ENCODE data around the gene MALL.
"Not testable (repeated sequence)": the region's sequence is repeated elsewhere in the genome, so short reads cannot be mapped to it uniquely, and the experiment has no call there.

The MALL gene

DNA sequence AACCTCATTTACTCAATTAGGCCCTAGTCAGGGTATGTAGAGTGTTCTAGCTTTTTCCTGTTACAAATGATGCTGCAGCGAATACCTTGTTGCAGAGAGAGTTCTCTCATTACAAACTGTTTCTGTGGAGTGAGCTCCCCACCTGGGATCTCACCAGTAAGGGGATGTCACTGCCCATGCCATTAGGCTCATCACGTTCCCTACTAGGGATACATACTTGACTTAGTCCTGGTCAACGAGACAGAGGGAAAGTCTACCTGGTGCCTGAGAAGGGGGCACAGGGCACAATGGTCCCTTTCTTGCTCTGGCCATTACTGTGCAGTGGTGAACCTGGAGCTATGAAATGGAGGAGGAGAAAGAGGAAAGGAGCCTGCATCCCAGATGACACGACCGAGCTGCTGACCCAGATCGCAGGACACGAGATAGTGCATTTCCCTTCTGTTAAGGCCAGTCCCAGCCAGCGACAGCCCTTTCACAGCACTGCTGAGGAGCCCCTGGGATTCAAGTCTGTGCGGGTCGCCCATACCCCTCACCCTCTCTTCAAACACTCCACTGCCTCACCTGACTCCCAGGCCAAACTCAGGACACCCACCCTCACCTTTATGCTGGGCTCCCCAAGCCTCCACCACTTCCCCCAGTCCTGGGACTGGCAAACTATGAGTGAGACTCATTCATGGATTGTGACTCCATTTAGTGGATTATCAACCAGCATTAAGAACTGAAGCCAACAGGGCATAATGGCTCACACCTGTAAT lies 16.0 kb downstream of the MALL start:
- H2AFZ ChIP-seq (ENCODE audit: low read depth, low read length) = no peak overlapping the region
- no peak overlapping the region for H3K4me3 ChIP-seq (ENCODE audit: low read length)
- H3K4me1 ChIP-seq (ENCODE audit: insufficient read depth, low read length) = no peaks in the 10 kb centered on the region
- H3K36me3 ChIP-seq (ENCODE audit: insufficient read depth, low read length) = no peaks in the 10 kb centered on the region
- no peaks in the 10 kb centered on the region for H3K9me3 ChIP-seq (ENCODE audit: low read length)
- no peaks in the 10 kb centered on the region for H3K27me3 ChIP-seq (ENCODE audit: insufficient read depth, low read length)

DNA sequence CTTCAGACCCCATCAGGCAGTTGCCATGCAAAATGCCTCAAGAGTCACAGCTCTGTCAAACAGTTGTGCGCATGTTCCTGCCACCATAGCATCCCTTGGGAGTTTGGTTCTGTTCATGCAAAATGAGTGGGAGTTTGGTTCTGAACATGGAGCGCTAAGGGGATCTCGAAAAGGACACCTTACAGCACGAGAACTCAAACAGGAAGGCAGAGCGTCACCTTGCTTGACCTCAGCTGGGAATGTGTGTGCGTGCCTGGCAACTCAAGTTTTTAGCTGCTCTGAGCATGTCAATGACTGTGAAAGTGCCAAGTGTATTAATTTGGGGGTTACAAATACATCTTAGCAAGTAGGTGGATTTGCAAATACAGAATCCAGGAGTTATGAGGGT lies 16.6 kb downstream of the MALL start:
- H3K9me3 ChIP-seq (ENCODE audit: low read length) = no peaks in the 10 kb centered on the region
- no peaks in the 10 kb centered on the region for H3K27me3 ChIP-seq (ENCODE audit: insufficient read depth, low read length)
- no peaks in the 10 kb centered on the region for H3K36me3 ChIP-seq (ENCODE audit: insufficient read depth, low read length)
- H3K4me1 ChIP-seq (ENCODE audit: insufficient read depth, low read length) = no peaks in the 10 kb centered on the region
- H3K4me3 ChIP-seq (ENCODE audit: low read length) = no peak overlapping the region
- H2AFZ ChIP-seq (ENCODE audit: low read depth, low read length) = no peak overlapping the region

DNA sequence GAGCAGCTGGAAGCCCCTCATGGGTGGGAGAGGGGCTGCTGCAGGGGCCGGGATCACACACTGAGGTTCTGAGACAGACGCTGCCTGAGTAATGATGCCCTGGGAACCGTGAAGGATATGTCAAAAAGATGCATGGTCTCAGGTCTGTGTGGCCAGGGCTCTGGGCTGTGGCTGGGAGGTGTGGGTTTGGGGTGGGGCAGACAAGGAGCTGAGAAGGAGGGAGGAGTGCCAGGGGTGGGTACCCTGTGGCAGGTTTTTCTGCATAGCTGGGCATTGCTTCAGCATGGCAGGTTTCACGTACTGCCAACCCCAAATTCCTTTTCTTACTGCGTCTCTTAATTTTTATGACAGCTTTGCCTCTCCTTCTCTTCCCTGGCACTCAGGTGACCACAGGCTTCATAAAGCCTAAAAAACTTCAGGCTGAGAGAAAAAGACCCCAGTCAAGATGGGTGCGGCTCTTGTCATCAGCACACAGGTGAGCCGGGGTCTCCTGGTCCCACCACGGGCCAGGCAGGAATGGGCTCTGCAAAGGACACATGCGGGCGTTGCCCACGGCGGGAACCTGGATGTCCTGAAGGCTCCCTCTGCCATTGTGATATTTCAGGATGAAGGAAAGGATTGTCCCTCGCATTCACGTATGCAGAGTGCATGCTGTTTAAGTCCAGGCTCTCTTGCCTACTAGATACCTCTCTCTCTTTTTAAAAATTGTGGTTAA lies 18.0 kb downstream of the MALL start:
- no peak overlapping the region for H2AFZ ChIP-seq (ENCODE audit: low read depth, low read length)
- H3K4me3 ChIP-seq (ENCODE audit: low read length) = no peak overlapping the region
- no peaks in the 10 kb centered on the region for H3K36me3 ChIP-seq (ENCODE audit: insufficient read depth, low read length)
- no peaks in the 10 kb centered on the region for H3K9me3 ChIP-seq (ENCODE audit: low read length)
- H3K4me1 ChIP-seq (ENCODE audit: insufficient read depth, low read length) = no peaks in the 10 kb centered on the region
- H3K27me3 ChIP-seq (ENCODE audit: insufficient read depth, low read length) = no peaks in the 10 kb centered on the region

DNA sequence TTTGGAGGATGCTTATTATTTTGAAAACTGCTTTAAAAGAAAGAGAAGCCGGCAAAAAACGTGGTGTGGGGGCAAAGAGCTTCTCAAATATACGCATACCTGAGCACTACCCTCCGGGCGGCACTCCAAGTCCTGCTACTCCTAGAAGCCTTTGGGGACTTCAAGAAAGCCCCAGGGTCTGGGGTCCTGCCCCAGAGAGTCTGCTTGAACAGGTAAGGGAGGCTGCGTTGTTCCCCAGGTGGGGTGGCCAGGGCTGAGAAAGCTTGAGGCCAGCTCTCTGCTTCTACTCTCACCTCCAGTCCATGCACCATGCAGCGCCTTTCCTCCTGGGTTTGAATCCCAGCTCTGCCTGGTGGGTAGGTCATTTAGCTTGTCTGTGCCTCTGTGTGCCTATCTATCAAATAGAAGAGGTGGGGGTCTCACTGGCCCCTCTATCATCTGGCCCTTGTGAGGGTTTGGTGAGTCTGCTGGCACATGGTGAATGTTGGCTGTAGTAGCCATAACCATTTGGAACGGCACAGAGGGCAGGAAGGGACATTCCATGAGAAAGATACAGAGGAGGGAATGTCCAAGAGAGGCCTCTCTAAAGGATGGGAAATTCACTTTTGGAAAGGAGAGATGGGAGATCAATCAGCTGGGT lies 19.5 kb downstream of the MALL start:
- Histone ChIP-seq H3K9me3 (ENCODE audit: low read length) (no peaks in the 10 kb centered on the region), H3K4me1 (ENCODE audit: insufficient read depth, low read length) (no peaks in the 10 kb centered on the region), H3K4me3 (ENCODE audit: low read length) (no peak overlapping the region), H3K36me3 (ENCODE audit: insufficient read depth, low read length) (no peaks in the 10 kb centered on the region), H3K27me3 (ENCODE audit: insufficient read depth, low read length) (no peaks in the 10 kb centered on the region), H2AFZ (ENCODE audit: low read depth, low read length) (no peak overlapping the region)

DNA sequence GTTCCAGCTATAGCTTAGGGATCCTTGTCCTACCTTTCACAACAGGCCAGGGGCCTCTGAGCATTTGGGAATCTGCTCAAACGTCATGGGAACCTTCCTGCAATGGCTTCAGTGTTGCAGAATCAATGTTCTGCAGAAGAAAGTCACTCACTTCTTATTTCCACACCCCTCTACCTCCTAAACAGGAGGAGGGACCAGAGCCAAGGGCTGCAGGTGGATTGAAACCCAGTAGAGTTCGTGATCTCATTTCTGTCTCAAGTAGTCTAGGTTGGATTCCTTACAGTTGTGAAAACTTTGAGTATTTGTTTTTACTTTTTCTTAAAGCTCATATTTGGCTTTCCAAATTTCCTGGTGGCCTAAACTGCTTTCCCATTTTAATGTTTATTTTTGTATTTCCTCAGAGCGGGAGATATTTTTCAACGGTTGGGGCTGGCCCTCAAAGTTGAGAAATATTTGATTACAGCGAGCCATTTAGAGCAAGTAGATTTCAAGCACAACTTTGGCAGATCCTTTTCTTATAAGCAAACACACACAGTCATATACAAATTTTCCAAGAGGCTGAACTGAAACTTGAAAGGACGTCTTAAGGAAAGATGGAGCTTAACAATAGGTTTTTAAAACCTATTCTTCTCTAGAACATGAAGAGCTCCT lies 20.6 kb downstream of the MALL start:
- not testable (repeated sequence) for H3K9me3 ChIP-seq (ENCODE audit: low read length); H3K36me3 ChIP-seq (ENCODE audit: insufficient read depth, low read length); H2AFZ ChIP-seq (ENCODE audit: low read depth, low read length); H3K27me3 ChIP-seq (ENCODE audit: insufficient read depth, low read length); H3K4me1 ChIP-seq (ENCODE audit: insufficient read depth, low read length); H3K4me3 ChIP-seq (ENCODE audit: low read length)

DNA sequence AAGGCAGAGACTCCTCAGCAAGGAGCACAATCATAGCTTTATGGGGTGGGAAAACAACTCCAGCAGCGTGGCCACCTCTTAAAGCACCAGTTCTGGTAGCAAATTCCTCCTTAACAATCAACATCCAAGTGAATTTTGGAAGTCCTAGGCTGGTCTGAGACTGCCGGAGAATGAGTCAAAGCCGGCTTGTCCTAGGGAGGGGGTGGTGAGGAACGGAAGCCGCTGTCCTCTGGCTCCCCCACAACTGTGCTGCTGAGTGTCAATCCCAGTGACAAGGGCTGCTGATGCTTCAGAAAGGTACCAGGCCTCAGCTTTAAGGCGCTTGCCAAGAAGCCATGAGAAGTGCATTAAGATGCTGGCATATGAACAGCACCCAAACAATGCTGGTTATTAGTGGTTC lies 21.7 kb downstream of the MALL start:
- H3K4me1 ChIP-seq (ENCODE audit: insufficient read depth, low read length); H2AFZ ChIP-seq (ENCODE audit: low read depth, low read length); H3K27me3 ChIP-seq (ENCODE audit: insufficient read depth, low read length); H3K36me3 ChIP-seq (ENCODE audit: insufficient read depth, low read length); H3K9me3 ChIP-seq (ENCODE audit: low read length); H3K4me3 ChIP-seq (ENCODE audit: low read length): not testable (repeated sequence)

DNA sequence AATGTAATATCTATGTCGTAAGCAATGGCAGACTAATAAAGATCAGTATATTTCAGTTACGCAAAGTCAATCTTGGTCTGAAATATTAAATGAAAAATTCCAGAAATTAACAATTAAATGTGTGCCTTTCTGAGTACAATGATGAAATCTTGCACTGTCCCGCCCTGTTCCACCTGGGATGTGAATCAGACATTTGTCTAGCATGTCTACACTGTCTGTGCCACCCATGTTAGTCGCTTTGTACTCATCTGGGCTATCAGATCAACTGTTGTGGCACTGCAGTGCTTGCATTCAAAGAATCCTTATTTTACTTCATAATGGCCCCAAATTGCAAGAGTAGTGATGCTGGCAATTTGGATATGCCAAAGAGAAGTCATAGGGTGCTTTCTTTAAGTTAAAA lies 25.5 kb downstream of the MALL start:
- not testable (repeated sequence) for H3K27me3 ChIP-seq (ENCODE audit: insufficient read depth, low read length); H3K36me3 ChIP-seq (ENCODE audit: insufficient read depth, low read length); H2AFZ ChIP-seq (ENCODE audit: low read depth, low read length); H3K4me3 ChIP-seq (ENCODE audit: low read length); H3K4me1 ChIP-seq (ENCODE audit: insufficient read depth, low read length); H3K9me3 ChIP-seq (ENCODE audit: low read length)

DNA sequence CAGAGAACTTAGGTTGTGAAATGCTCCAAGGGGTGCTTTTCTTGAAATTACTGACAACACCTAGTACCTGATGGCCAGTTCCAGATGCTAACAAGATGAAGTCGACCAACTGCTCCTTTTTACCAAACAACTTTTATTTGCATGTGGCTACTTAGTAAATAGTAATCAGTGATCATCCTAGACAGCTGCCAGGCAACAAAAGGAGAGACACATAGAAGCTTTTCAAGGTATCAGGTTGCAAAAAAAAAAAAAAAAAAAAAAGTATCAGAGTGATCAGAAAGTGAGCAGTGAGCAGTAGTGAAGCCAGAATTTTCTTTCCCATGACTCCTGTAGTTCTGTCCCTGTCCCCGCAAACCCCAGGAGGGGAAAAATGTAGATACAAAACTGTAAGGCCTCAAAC lies 31.9 kb downstream of the MALL start:
- H2AFZ ChIP-seq (ENCODE audit: low read depth, low read length); H3K4me3 ChIP-seq (ENCODE audit: low read length); H3K9me3 ChIP-seq (ENCODE audit: low read length); H3K27me3 ChIP-seq (ENCODE audit: insufficient read depth, low read length); H3K4me1 ChIP-seq (ENCODE audit: insufficient read depth, low read length); H3K36me3 ChIP-seq (ENCODE audit: insufficient read depth, low read length): not testable (repeated sequence)

DNA sequence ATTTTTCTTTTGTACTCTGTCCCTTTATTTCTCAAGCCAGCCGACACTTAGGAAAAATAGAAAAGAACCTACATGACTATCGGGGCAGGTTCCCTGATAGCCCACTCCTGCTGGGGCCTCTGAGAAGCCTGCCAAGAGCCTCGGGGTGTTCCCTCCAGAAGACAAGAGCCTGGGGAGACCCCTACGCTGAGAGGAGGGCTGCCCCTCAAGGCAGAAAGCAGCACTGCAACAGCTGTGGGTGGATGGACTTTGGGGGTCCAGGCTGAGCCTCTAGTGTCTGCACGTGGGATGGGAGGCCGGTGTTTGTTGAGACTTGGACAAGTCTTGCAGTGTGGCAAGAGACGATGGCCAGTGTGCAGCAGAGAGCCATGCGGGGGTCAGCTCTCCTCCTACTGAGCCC lies 32.5 kb downstream of the MALL start:
- not testable (repeated sequence) for H3K4me1 ChIP-seq (ENCODE audit: insufficient read depth, low read length); H3K9me3 ChIP-seq (ENCODE audit: low read length); H3K4me3 ChIP-seq (ENCODE audit: low read length); H2AFZ ChIP-seq (ENCODE audit: low read depth, low read length); H3K36me3 ChIP-seq (ENCODE audit: insufficient read depth, low read length); H3K27me3 ChIP-seq (ENCODE audit: insufficient read depth, low read length)

DNA sequence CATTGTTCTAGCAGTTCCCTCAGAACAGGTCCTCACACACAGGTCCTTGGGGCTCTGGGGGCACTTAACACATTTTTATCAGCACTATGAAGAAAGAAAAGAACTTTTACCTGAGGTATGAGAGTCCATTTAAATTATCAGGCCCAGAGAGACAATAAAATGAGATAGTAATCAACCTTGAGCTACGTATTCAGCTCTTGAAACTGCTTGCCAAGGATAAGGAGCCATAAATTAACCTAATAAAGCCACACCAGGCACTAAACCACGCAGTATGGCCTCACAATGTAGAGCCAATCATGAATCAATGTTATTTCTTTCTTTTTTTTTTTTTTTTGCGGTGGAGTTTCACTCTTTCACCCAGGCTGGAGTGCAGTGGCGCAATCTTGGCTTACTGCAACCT lies 37.5 kb downstream of the MALL start:
- not testable (repeated sequence) for H3K4me1 ChIP-seq (ENCODE audit: insufficient read depth, low read length); H2AFZ ChIP-seq (ENCODE audit: low read depth, low read length); H3K4me3 ChIP-seq (ENCODE audit: low read length); H3K27me3 ChIP-seq (ENCODE audit: insufficient read depth, low read length); H3K9me3 ChIP-seq (ENCODE audit: low read length); H3K36me3 ChIP-seq (ENCODE audit: insufficient read depth, low read length)

DNA sequence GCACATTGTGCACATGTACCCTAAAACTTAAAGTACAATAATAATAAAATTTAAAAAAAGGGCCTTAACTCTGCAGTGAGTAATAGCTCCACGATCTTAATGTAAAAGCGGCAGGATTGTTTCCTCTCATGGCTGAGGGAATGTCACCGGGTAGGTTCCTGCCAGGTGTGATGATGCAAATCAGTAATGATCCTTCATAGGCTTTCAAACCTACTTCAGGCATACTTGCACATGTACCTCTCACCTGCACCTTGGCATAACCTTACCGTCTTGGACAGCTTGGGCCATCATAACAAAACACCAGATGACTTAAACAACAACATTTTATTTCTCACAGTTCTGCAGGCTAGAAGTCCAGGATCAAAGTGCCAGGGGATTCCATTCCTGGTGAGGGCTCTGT lies 39.7 kb downstream of the MALL start:
- not testable (repeated sequence) for H3K4me3 ChIP-seq (ENCODE audit: low read length); H2AFZ ChIP-seq (ENCODE audit: low read depth, low read length); H3K36me3 ChIP-seq (ENCODE audit: insufficient read depth, low read length); H3K9me3 ChIP-seq (ENCODE audit: low read length); H3K27me3 ChIP-seq (ENCODE audit: insufficient read depth, low read length); H3K4me1 ChIP-seq (ENCODE audit: insufficient read depth, low read length)

DNA sequence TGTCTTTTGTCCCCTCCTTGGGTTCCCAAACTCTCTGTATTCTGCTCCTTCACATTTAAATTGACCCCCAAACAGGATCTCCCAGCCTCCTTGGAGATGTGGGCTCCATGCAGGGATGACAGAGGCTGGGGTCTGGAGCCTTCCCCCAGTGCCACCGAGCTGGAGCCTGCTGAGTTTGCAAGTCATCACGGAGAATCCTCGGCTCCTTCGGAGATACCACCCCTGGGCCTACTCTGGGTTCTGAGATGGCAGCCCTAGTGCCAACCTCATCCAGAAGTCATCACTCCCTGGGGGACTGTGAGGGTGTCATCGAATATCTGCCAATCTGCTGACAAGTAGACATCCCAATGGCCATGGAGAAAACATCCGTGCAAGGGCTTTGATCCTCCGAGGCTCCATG lies 45.8 kb downstream of the MALL start:
- H3K36me3 ChIP-seq (ENCODE audit: insufficient read depth, low read length) = not testable (repeated sequence)

DNA sequence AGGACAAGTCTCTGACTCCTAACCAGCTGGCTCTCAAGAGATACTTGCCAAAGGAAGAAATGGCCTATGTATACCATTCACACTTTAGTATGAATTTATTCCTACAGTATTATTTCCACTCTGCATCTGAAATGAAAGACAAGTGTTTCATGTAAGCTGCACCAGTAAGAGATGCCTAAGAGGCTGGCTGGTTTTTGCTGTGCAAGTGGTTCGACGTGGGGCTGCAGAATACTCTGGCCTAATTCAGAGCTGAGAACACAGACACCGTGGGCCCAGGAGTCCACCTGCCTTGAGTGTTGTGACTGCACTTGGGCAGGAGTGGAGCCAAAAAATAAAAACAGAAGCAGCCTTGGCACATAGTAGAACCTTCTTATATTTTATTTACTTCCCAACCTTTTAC lies 47.5 kb downstream of the MALL start:
- not testable (repeated sequence) for H3K27me3 ChIP-seq (ENCODE audit: insufficient read depth, low read length); H3K9me3 ChIP-seq (ENCODE audit: low read length); H3K4me1 ChIP-seq (ENCODE audit: insufficient read depth, low read length); H3K36me3 ChIP-seq (ENCODE audit: insufficient read depth, low read length); H2AFZ ChIP-seq (ENCODE audit: low read depth, low read length); H3K4me3 ChIP-seq (ENCODE audit: low read length)

More for the DNA sequence above, 45.8 kb downstream of the MALL start:
- not testable (repeated sequence) for H3K4me1 ChIP-seq (ENCODE audit: insufficient read depth, low read length); H3K4me3 ChIP-seq (ENCODE audit: low read length); H3K27me3 ChIP-seq (ENCODE audit: insufficient read depth, low read length); H3K9me3 ChIP-seq (ENCODE audit: low read length); H2AFZ ChIP-seq (ENCODE audit: low read depth, low read length)
